HEK293T (cell line): ENCODE measurements around the gene GLYATL3.

ENCODE experiments used
- CTCF ChIA-PET: fragments of 350-600 bp; formaldehyde crosslinking; extraction: SDS; loops from one replicate; lab custom pipeline; 2021; ENCODE audit warnings: antibody characterized with exemption, inconsistent platforms; lab: Yijun Ruan, JAX
- POLR2A ChIA-PET: fragments of 350-600 bp; formaldehyde crosslinking; extraction: SDS; loops from one replicate; lab custom pipeline; 2020; ENCODE audit warnings: antibody characterized with exemption, inconsistent platforms; lab: Yijun Ruan, JAX
- DNase-seq: peaks from one replicate; pipeline ENCODE4 v3.0.0; 2012; ENCODE audit warnings: mixed read lengths; ENCODE audit errors: extremely low spot score
- ARNT ChIP-seq: fragments of 450-650 bp; IDR thresholded peaks from 2 replicates; pipeline ENCODE4 v1.6.1; 2017; ENCODE audit warnings: mild to moderate bottlenecking
- BHLHE40 ChIP-seq: fragments of 450-650 bp; IDR thresholded peaks from 2 replicates; pipeline ENCODE4 v1.6.1; 2016; ENCODE audit warnings: mild to moderate bottlenecking, moderate library complexity, borderline replicate concordance
- CTBP1 ChIP-seq: fragments of 450-650 bp; IDR thresholded peaks from 2 replicates; pipeline ENCODE4 v1.6.1; 2016; ENCODE audit warnings: borderline replicate concordance
- ELF4 ChIP-seq: fragments of 450-650 bp; IDR thresholded peaks from 2 replicates; pipeline ENCODE4 v1.6.1; 2017; ENCODE audit warnings: antibody characterized with exemption
- FOXA1 ChIP-seq: fragments of 450-650 bp; IDR thresholded peaks from 2 replicates; pipeline ENCODE4 v1.6.1; 2016; ENCODE audit warnings: mild to moderate bottlenecking
- FOXK2 ChIP-seq: fragments of 450-650 bp; IDR thresholded peaks from 2 replicates; pipeline ENCODE4 v1.6.1; 2016; ENCODE audit warnings: mild to moderate bottlenecking
- FOXM1 ChIP-seq: fragments of 450-650 bp; IDR thresholded peaks from 2 replicates; pipeline ENCODE4 v1.6.1; 2017; ENCODE audit warnings: mild to moderate bottlenecking, borderline replicate concordance
- HDGF ChIP-seq: fragments of 450-650 bp; IDR thresholded peaks from 2 replicates; pipeline ENCODE4 v1.6.1; 2017; ENCODE audit warnings: antibody characterized with exemption, borderline replicate concordance
- L3MBTL2 ChIP-seq: fragments of 450-650 bp; conservative IDR thresholded peaks from 2 replicates; pipeline ENCODE4 v1.6.1; 2016; ENCODE audit warnings: mild to moderate bottlenecking
- LEF1 ChIP-seq: fragments of 450-650 bp; IDR thresholded peaks from 2 replicates; pipeline ENCODE4 v1.6.1; 2017; ENCODE audit warnings: mild to moderate bottlenecking, borderline replicate concordance
- NFRKB ChIP-seq: fragments of 450-650 bp; IDR thresholded peaks from 2 replicates; pipeline ENCODE4 v1.6.1; 2016; ENCODE audit warnings: mild to moderate bottlenecking, moderate library complexity
- SP1 ChIP-seq: fragments of 450-650 bp; IDR thresholded peaks from 2 replicates; pipeline ENCODE4 v1.6.1; 2017
- SUZ12 ChIP-seq: fragments of 450-650 bp; IDR thresholded peaks from 2 replicates; pipeline ENCODE4 v1.6.1; 2016; ENCODE audit warnings: mild to moderate bottlenecking
- TARDBP ChIP-seq: fragments of 450-650 bp; IDR thresholded peaks from 2 replicates; pipeline ENCODE4 v1.6.1; 2016
- ZNF384 ChIP-seq: fragments of 450-650 bp; IDR thresholded peaks from 2 replicates; pipeline ENCODE4 v1.6.1; 2016
- TF ChIP-seq, protein P1 (sequence below): fragments of 450-650 bp; IDR thresholded peaks from 2 replicates; pipeline ENCODE4 v1.6.1; 2016

The GLYATL3 gene

DNA sequence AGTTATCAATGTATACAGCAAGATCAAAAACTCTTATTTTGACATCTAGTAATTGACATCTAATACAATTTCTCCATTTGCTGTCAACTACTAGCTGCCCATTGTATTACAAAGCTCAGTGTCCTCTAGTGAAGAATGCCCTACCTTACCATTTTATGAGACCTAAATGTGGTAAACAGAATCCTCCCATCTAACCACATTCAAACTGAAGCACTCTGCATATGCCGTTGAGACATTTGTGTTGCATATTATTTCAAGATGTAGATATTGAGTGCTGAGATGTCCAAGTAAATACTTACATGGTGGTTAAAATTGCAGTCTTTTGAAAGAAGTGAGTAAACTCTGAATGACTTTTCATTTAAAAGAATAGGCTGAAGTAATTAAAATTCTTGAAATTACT, 597 bp upstream of the GLYATL3 start:
- POLR2A ChIA-PET = no interaction called here
- TF ChIP-seq NFRKB (no peak), CTBP1 (no peak), ARNT (no peak), ELF4 (no peak), HDGF (no peak), SP1 (no peak), ZNF384 (no peak), TARDBP (no peak), FOXK2 (no peak), L3MBTL2 (no peak), BHLHE40 (no peak), FOXA1 (no peak), FOXM1 (no peak), SUZ12 (no peak), LEF1 (no peak)
- TF ChIP-seq, protein P1, sequence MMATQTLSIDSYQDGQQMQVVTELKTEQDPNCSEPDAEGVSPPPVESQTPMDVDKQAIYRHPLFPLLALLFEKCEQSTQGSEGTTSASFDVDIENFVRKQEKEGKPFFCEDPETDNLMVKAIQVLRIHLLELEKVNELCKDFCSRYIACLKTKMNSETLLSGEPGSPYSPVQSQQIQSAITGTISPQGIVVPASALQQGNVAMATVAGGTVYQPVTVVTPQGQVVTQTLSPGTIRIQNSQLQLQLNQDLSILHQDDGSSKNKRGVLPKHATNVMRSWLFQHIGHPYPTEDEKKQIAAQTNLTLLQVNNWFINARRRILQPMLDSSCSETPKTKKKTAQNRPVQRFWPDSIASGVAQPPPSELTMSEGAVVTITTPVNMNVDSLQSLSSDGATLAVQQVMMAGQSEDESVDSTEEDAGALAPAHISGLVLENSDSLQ = no peak
- DNase-seq = no peak
- CTCF ChIA-PET = no interaction called here

DNA sequence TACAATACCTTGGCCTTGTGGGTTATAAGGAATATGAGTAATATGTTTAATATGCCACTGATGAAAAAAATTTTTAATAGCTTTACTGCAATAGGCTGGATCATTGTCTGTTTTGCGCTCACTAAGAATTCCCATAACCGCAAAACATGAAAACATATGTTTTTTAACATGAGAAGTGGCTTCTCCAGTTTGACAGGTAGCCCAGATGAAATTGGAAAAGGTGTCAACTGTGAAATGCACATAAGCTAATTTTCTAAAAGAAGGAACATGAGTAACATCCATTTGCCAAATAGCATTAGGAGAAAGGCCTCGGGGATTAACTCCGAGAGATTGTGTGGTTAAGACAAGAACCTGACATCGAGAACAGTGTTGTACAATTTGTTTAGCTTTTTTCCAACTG, 4.9 kb downstream of the GLYATL3 start:
- TF ChIP-seq BHLHE40 (no peak), TARDBP (no peak)
- ChIA-PET POLR2A (no interaction called here), CTCF (no interaction called here)
- DNase-seq = no peak

DNA sequence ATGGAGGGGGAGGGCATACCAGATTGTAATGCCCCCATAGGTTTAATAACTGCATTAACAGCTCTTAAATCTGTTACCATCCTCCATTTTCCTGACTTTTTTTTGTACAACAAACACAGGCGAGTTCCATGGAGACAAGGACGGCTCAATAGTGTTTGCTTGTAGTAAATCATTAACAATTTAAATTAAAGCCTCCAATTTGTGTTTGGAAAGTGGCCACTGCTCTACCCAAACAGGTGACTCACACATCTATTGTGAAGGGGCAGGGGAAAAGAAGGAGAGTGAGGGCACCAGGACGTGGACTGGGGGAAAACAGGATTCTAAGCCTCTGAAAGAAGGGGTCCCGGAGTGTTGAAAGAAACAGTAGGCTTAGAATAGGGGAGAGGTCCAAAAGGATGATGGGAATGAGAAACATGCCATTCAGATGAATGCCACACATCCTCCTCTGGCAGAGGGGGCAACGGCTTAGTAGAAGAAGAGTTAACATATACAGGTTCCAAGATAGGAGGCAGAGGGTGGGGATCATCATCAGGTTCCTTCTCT, 6.9 kb downstream of the GLYATL3 start:
- CTCF ChIA-PET = no interaction called here
- POLR2A ChIA-PET = no interaction called here
- no peak for TF ChIP-seq BHLHE40
- TF ChIP-seq SP1 = no peak
- TF ChIP-seq SUZ12 = no peak
- TF ChIP-seq L3MBTL2 = no peak
- TF ChIP-seq FOXA1 = no peak
- TF ChIP-seq TARDBP = no peak
- TF ChIP-seq CTBP1 = no peak
- no peak for TF ChIP-seq LEF1
- TF ChIP-seq ZNF384 = no peak
- no peak for TF ChIP-seq HDGF
- TF ChIP-seq NFRKB = no peak
- TF ChIP-seq, protein P1 = no peak
- no peak for TF ChIP-seq FOXK2
- no peak for TF ChIP-seq ELF4
- no peak for TF ChIP-seq ARNT
- TF ChIP-seq FOXM1 = no peak
- DNase-seq = no peak

DNA sequence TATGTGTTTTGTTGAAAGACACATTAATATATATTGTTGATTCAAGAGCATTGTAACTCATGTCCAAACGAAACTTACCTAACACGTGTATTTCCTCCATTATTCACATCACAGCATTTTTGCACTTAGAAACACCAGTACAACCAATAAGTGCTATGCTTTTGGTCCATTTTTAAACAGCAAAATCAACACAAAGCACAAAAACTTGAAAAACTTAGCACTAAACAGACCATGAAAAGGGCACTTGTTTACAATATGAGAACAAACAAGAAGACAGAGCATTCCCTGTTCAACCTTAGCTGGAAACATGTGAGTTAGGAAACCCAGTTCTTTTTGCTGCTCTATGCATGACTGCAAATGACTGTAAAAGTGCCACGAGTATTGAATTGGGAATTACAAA, 9.6 kb downstream of the GLYATL3 start:
- ChIA-PET CTCF (interaction anchor here (0.5 to 1.0 kb wide), 2 partner anchors 9 to 22 kb away, joined by 3 to 5 read pairs; no protein-coding TSS in a partner anchor), POLR2A (no interaction called here)
- TF ChIP-seq SUZ12 = no peak
- no peak for TF ChIP-seq FOXA1
- TF ChIP-seq SP1 = no peak
- TF ChIP-seq BHLHE40 = no peak
- DNase-seq = no peak

DNA sequence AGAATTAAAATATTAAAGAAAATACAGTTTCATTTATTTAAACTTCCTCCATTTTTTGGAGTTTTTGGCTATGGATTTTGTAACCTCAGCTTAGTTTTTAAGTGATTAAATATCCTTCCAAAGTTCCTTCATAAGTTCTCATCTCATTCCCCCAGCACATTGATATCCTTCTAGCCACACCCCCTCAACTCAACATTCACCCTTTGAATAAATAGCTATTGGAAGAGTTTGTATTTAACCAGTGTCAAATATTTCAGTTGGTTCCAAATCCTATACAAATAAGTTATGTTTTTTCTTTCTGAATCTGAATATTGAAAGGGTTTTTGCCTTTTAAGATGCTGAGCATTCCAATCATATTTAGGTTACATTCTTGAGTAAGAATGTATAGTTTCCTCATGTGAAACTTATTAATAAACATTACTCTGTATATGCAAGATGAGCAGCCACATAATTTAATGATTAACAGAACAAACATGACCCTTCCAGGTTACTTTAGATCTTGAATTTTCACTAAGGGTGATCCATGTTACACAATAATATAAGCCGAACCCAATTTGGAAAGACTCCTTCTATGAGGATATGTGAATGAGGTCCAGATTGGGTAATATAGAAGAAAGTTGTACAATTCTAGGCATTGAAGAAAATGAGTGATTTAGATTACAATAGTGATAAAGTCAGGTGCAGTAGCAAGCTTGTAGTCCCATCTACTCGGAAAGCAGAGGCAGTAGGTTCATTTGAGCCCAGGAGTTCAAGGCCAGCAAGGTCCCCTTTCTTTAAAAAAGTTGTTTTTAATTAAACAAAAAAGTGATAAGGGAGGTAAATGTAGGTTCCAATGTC, 13.6 kb downstream of the GLYATL3 start:
- ChIA-PET POLR2A (no interaction called here), CTCF (no interaction called here)
- no peak for DNase-seq
- TF ChIP-seq LEF1 (no peak), FOXK2 (no peak), HDGF (no peak), ELF4 (no peak), CTBP1 (no peak), SP1 (no peak)
- TF ChIP-seq, protein P1 = no peak
